ENCODE results near the gene NEK6.

DNA sequence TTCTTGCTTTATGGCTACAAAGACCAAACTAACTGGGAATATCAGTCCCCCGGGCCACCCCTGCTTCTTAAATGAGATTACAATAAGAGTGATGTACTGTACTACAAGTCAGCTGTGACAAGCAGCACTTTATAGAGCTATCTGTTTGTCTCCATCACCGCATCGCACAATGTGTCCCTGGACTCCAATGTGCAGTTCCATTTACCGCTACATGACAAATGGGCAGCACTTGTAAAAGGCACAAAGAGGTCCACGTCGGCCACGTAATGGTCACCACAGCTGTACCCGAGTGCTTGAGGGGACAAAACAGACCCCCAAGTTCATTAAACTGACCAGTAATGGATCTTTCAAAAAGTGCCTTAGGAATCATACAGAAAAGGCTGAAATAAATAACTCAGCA lies 103.4 kb downstream of the NEK6 start:
- TF ChIP-seq, protein P1, sequence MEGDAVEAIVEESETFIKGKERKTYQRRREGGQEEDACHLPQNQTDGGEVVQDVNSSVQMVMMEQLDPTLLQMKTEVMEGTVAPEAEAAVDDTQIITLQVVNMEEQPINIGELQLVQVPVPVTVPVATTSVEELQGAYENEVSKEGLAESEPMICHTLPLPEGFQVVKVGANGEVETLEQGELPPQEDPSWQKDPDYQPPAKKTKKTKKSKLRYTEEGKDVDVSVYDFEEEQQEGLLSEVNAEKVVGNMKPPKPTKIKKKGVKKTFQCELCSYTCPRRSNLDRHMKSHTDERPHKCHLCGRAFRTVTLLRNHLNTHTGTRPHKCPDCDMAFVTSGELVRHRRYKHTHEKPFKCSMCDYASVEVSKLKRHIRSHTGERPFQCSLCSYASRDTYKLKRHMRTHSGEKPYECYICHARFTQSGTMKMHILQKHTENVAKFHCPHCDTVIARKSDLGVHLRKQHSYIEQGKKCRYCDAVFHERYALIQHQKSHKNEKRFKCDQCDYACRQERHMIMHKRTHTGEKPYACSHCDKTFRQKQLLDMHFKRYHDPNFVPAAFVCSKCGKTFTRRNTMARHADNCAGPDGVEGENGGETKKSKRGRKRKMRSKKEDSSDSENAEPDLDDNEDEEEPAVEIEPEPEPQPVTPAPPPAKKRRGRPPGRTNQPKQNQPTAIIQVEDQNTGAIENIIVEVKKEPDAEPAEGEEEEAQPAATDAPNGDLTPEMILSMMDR (IDR thresholded peaks at IDR 0.05) = no peak
- TF ChIP-seq ZFX (IDR thresholded peaks at IDR 0.05; ENCODE audit: borderline replicate concordance) = no peak

Data from 22Rv1 (cell line).